Breast epithelium (tissue), 3 donors: Measurements from ENCODE around the gene ALK.

Experiments used
- POLR2A ChIP-seq: fragments of 450-650 bp; IDR thresholded peaks from one replicate; pipeline ENCODE4 v1.6.1; 2016; ENCODE audit warnings: antibody characterized with exemption, mild to moderate bottlenecking, moderate library complexity
- TF ChIP-seq, protein P1 (sequence below), 3 donors: fragments of 450-650 bp; IDR thresholded peaks; one replicate each; pipeline ENCODE4 v1.5.1; 2016 to 2017; ENCODE audit warnings: antibody characterized with exemption in 3 of 3, mild to moderate bottlenecking in 3 of 3, moderate library complexity in 3 of 3

- TF ChIP-seq, protein P1, sequence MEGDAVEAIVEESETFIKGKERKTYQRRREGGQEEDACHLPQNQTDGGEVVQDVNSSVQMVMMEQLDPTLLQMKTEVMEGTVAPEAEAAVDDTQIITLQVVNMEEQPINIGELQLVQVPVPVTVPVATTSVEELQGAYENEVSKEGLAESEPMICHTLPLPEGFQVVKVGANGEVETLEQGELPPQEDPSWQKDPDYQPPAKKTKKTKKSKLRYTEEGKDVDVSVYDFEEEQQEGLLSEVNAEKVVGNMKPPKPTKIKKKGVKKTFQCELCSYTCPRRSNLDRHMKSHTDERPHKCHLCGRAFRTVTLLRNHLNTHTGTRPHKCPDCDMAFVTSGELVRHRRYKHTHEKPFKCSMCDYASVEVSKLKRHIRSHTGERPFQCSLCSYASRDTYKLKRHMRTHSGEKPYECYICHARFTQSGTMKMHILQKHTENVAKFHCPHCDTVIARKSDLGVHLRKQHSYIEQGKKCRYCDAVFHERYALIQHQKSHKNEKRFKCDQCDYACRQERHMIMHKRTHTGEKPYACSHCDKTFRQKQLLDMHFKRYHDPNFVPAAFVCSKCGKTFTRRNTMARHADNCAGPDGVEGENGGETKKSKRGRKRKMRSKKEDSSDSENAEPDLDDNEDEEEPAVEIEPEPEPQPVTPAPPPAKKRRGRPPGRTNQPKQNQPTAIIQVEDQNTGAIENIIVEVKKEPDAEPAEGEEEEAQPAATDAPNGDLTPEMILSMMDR (IDR thresholded peaks at IDR 0.05) = no peak
- no peak for TF ChIP-seq POLR2A
These were observed 773.4 kb downstream of the ALK start for GRCh38 chr2:29147963-29148362.
